Measurements from ENCODE around the gene TBCE. TPM values are rescaled to one million over a fixed set of nuclear protein-coding genes. Genes with fewer than 3 reads are reported as not detected.

TBCE gene
- polyA plus RNA-seq, 1 donor: 28.8 TPM

DNA sequence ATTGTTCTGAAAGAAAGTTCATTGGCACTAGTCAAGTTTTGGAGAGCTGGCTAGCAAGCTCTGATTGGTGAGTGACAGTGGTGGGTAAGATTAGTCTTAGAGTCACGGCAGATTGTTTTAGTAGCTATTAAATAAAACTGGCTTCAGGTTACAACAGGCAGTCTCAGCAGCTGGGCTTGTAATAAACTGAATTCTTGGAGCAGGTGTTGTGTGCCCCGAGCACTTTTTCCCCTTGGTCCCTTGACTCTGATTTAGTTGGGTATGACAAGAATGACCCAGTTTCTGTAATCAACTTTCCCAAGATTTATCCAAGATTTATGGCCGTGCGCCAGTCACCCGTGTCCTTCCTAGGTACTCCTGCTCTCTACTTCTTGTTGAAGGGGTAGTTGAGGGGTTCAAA, 40.2 kb downstream of the TBCE start:
- Histone ChIP-seq H3K4me3 (ENCODE audit: low read length) (no peak overlapping the region), H3K4me1 (ENCODE audit: control insufficient read depth, insufficient read depth, low read length) (peaks cover 5% of the 10 kb centered on the region), H3K27ac (ENCODE audit: low read length) (no peak overlapping the region), H3K9me3 (ENCODE audit: control insufficient read depth, low read depth, low read length) (no peaks in the 10 kb centered on the region), H3K36me3 (ENCODE audit: control insufficient read depth, insufficient read depth, low read length) (peaks cover 10% of the 10 kb centered on the region), H3K27me3 (ENCODE audit: control insufficient read depth, insufficient read depth, low read length) (no peaks in the 10 kb centered on the region)
- no CpG with 5 or more reads among the region's 5 CpGs for WGBS (ENCODE audit: insufficient coverage, low lambda C conversion rate)
- no peak for DNase-seq

DNA sequence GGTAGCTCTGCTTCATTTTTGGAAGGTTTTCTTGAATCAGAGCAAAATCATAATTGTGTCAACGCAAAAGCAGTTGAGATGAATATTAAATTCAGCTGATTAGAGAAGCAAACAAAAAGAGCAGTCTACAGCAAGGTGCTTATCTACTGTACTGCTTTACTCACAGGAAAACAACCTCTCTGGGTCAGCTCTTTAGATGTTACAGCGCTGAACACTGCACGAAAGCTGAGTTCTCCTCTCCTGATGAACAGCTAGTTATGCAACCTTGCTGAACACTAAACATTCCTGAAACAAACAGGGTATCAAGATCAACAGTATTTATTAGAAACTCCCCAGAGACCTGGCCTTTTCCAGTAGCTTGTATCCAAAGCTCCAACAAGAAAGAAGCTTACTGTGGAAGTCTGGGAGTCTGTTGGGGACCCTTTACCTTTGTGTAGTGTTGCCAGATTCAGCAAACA, 41.3 kb downstream of the TBCE start:
- H3K36me3 ChIP-seq (ENCODE audit: control insufficient read depth, insufficient read depth, low read length): peaks cover 2% of the 10 kb centered on the region
- peaks cover 5% of the 10 kb centered on the region for H3K4me1 ChIP-seq (ENCODE audit: control insufficient read depth, insufficient read depth, low read length)
- no peaks in the 10 kb centered on the region for H3K9me3 ChIP-seq (ENCODE audit: control insufficient read depth, low read depth, low read length)
- no peak for DNase-seq
- peak overlapping the region; percentile 43 for H3K27ac ChIP-seq (ENCODE audit: low read length)
- no peaks in the 10 kb centered on the region for H3K27me3 ChIP-seq (ENCODE audit: control insufficient read depth, insufficient read depth, low read length)
- WGBS (ENCODE audit: insufficient coverage, low lambda C conversion rate): 33% methylated on average over 1 of the region's 3 CpGs
- H3K4me3 ChIP-seq (ENCODE audit: low read length): no peak overlapping the region

DNA sequence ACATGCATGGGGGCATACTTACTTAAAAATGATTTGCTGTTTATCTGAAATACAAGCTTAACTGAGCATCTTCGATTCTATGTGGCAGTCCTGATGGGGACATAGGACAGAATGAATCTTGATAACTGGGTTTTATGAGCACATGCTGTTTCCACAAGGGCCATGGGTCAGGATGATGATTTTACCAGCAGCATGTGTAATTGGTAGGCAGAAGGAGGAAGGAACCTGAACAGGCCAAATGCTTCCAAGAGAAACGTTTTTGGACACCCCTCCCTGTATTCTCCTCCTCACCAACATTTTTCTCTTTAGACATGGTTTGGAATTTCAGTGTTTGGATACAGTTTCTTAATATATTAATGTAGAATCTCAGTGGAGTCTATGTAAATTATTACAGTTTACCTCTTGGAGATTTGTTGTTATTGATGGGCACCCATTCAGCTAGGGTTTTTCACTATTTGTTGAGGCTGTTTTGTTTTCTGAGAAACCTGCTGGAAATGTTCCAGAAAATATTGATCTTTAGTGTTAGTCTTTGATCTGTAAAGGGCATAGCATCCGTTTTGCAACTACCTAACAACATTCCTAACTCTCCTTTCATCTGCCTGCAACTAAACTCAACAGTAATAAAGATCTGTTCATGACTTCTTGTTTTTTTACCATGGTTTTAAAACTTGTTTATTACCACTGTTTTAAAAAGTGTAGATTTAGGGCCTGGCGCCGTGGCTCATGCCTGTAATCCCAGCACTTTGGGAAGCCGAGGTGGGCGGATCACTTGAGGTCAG, 42.0 kb downstream of the TBCE start:
- H3K36me3 ChIP-seq (ENCODE audit: control insufficient read depth, insufficient read depth, low read length): no peaks in the 10 kb centered on the region
- no CpG with 5 or more reads among the region's 7 CpGs for WGBS (ENCODE audit: insufficient coverage, low lambda C conversion rate)
- DNase-seq: peak; percentile 17 to 64
- peaks cover 5% of the 10 kb centered on the region for H3K4me1 ChIP-seq (ENCODE audit: control insufficient read depth, insufficient read depth, low read length)
- H3K27me3 ChIP-seq (ENCODE audit: control insufficient read depth, insufficient read depth, low read length): no peaks in the 10 kb centered on the region
- peak overlapping the region; percentile 43 for H3K27ac ChIP-seq (ENCODE audit: low read length)
- H3K9me3 ChIP-seq (ENCODE audit: control insufficient read depth, low read depth, low read length): no peaks in the 10 kb centered on the region
- H3K4me3 ChIP-seq (ENCODE audit: low read length): no peak overlapping the region

DNA sequence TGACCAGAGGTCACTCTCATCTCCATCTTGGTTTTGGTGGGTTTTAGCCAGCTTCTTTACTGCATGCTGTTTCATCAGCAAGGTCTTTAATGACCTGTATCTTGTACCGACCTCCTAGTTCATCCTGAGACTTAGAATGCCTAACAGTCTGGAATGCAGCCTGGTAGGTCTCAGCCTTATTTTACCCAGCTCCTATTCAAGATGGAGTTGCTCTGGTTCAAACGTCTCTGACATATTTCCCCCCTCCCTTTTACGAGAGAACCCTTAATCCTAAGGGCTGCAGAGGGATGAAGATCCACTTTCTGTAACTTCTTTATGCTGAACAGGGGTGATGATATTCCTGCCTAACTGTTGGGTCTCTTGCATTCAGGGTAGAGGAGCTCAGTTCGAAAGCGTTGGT, 43.2 kb downstream of the TBCE start:
- H3K4me1 ChIP-seq (ENCODE audit: control insufficient read depth, insufficient read depth, low read length): peaks cover 5% of the 10 kb centered on the region
- no peaks in the 10 kb centered on the region for H3K27me3 ChIP-seq (ENCODE audit: control insufficient read depth, insufficient read depth, low read length)
- WGBS (ENCODE audit: insufficient coverage, low lambda C conversion rate): 83% methylated on average over 1 of the region's 5 CpGs
- no peak overlapping the region for H3K27ac ChIP-seq (ENCODE audit: low read length)
- no peaks in the 10 kb centered on the region for H3K9me3 ChIP-seq (ENCODE audit: control insufficient read depth, low read depth, low read length)
- DNase-seq: no peak
- peaks cover 2% of the 10 kb centered on the region for H3K36me3 ChIP-seq (ENCODE audit: control insufficient read depth, insufficient read depth, low read length)
- H3K4me3 ChIP-seq (ENCODE audit: low read length): no peak overlapping the region

DNA sequence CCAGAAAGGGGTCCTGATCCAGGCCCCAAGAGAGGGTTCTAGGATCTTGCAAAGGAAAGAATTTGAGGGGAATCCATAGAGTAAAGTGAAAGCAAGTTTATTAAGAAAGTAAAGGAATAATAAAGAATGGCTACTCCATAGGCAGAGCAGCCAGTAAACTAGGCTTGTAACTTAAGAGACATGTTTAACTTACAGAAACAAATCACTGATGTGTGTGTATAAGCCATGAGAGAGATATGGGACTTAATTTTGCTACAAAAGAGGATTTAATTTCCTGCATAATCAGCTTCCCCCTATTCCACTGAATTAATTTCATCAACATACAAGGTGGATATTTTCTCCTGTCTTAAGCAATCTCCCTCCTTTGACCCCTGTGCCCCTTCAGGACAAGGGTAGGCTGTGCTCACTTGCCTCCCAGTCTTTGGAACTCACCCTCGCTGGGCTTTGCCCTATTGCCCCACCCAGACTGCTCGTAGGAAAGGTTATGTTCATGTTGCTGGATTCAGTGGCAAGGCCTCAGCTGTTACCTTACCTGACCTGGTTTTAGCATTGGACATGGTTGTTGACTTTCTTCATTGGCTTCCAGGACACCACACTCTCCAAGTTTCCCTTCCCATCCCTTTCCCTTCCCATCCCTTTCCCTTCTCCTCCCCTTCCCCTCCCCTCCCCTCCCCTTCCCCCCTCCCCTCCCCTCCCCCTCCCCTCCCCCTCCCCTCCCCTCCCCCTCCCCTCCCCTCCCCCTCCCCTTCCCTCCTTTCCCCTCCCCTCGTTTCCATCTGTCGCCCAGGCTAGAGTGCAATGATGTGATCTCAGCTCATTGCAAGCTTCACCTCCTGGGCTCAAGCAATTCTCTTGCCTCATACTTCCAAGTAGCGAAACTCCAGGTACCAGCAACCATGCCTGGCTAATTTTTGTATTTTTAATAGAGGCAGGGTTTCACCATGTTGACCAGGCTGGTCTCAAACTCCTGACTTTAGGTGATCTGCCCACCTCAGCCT, 44.6 kb downstream of the TBCE start:
- H3K9me3 ChIP-seq (ENCODE audit: control insufficient read depth, low read depth, low read length): no peaks in the 10 kb centered on the region
- no CpG with 5 or more reads among the region's 5 CpGs for WGBS (ENCODE audit: insufficient coverage, low lambda C conversion rate)

DNA sequence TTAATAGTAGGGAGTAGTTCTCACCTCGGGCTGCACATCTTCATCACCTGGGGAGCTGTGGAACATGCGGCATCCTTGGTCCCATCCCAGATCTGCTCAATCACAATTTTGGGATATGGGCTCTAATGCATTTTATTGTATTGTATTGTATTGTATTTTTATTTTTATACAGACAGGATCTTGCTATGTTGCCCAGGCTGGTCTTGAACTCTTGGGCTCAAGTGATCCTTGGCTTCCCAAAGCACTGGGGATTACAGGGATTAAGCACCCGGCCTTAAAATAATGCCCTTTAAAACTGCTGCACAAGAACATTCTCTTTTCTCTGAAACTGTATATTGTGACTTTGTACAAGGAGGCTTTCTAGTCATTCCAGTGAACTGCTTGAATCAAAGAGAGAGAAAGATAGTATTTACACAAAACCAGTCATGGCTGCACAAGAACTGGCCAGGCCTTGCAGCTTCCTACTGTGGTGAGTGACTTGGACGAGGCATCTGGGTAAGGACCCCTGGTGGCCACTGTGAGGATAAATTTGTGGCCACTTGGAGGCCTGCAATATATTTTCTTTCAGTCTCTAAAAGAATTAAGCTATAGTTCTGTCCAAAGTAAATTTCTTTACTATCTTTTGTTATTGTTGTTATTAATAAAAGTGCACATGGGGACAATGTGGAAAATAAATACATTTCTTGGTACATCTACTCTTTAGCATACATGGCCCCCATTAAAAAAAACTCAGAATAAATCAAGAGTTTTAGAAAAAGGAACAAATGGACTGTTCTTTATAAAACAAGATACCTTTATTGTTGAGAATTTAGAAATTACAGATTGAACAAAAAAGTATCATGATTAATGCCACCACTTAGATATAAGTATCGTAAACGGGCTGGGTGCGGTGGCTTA, 48.0 kb downstream of the TBCE start:
- Histone ChIP-seq H3K27ac (ENCODE audit: low read length) (no peak overlapping the region), H3K36me3 (ENCODE audit: control insufficient read depth, insufficient read depth, low read length) (peaks cover 11% of the 10 kb centered on the region), H3K4me3 (ENCODE audit: low read length) (no peak overlapping the region), H3K4me1 (ENCODE audit: control insufficient read depth, insufficient read depth, low read length) (no peaks in the 10 kb centered on the region), H3K27me3 (ENCODE audit: control insufficient read depth, insufficient read depth, low read length) (no peaks in the 10 kb centered on the region), H3K9me3 (ENCODE audit: control insufficient read depth, low read depth, low read length) (no peaks in the 10 kb centered on the region)
- WGBS (ENCODE audit: insufficient coverage, low lambda C conversion rate): no CpG with 5 or more reads among the region's 7 CpGs
- peak; percentile 37 to 49 for DNase-seq

More for the DNA sequence above, 44.6 kb downstream of the TBCE start:
- Histone ChIP-seq H3K4me1 (ENCODE audit: control insufficient read depth, insufficient read depth, low read length) (peaks cover 5% of the 10 kb centered on the region), H3K4me3 (ENCODE audit: low read length) (no peak overlapping the region), H3K27me3 (ENCODE audit: control insufficient read depth, insufficient read depth, low read length) (no peaks in the 10 kb centered on the region), H3K36me3 (ENCODE audit: control insufficient read depth, insufficient read depth, low read length) (peaks cover 2% of the 10 kb centered on the region), H3K27ac (ENCODE audit: low read length) (no peak overlapping the region)
- peak; percentile 28 to 58 for DNase-seq

DNA sequence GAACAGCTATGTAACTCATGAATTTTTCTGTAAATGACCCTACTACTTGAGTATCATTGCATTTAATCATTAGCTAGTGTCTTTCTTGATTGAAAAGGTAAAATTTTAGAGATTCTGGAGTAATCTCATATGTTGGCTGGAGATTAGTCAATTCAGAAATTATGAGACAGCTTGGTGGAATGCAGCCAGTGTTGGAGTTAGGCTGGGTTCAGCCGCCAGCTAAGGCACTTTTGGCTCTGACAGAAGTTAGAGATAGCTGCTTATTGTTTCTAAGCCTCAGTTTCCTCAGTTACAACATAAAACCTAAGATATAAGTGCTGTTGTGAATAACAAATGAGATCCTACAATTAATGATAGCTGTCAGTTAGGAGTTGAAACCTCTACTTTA, 49.4 kb downstream of the TBCE start:
- no peak for DNase-seq
- WGBS (ENCODE audit: insufficient coverage, low lambda C conversion rate): no CpG with 5 or more reads among the region's 1 CpG
- H3K36me3 ChIP-seq (ENCODE audit: control insufficient read depth, insufficient read depth, low read length): peaks cover 11% of the 10 kb centered on the region
- H3K4me3 ChIP-seq (ENCODE audit: low read length): no peak overlapping the region
- H3K27ac ChIP-seq (ENCODE audit: low read length): no peak overlapping the region
- no peaks in the 10 kb centered on the region for H3K27me3 ChIP-seq (ENCODE audit: control insufficient read depth, insufficient read depth, low read length)
- no peaks in the 10 kb centered on the region for H3K4me1 ChIP-seq (ENCODE audit: control insufficient read depth, insufficient read depth, low read length)
- no peaks in the 10 kb centered on the region for H3K9me3 ChIP-seq (ENCODE audit: control insufficient read depth, low read depth, low read length)

DNA sequence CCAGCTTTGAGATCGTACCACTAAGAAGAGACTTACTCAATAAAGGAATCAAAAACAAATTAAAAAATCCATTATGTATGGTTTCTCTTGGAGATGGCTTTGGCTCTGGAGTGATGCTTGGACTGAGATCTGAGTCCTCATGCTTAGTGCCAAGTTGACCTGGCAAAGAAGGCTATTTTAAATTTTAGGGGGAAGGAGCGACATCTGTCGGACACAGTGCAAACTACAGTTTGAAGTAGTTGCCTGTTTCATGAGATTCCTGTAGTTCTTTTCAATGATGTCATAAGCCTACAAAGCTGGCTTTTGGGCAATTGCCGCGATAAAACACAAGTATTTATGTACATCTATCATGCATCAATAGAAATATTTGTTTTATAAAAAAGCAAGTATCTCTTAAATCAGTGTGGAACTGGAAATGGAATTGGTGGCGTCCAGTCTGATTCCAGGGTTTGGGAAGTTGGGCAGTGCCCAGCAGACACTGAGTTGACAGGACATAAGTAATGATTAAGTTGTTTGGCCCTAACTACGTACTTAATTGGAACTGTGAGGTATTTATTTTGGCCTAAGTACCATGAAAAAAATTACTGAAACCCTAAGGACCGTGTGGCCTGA, 50.0 kb downstream of the TBCE start:
- Histone ChIP-seq H3K36me3 (ENCODE audit: control insufficient read depth, insufficient read depth, low read length) (peaks cover 13% of the 10 kb centered on the region), H3K27ac (ENCODE audit: low read length) (no peak overlapping the region), H3K4me3 (ENCODE audit: low read length) (no peak overlapping the region), H3K27me3 (ENCODE audit: control insufficient read depth, insufficient read depth, low read length) (no peaks in the 10 kb centered on the region), H3K9me3 (ENCODE audit: control insufficient read depth, low read depth, low read length) (no peaks in the 10 kb centered on the region), H3K4me1 (ENCODE audit: control insufficient read depth, insufficient read depth, low read length) (no peaks in the 10 kb centered on the region)
- DNase-seq: peak; percentile 32 to 43
- 0% methylated on average over 1 of the region's 8 CpGs for WGBS (ENCODE audit: insufficient coverage, low lambda C conversion rate)

DNA sequence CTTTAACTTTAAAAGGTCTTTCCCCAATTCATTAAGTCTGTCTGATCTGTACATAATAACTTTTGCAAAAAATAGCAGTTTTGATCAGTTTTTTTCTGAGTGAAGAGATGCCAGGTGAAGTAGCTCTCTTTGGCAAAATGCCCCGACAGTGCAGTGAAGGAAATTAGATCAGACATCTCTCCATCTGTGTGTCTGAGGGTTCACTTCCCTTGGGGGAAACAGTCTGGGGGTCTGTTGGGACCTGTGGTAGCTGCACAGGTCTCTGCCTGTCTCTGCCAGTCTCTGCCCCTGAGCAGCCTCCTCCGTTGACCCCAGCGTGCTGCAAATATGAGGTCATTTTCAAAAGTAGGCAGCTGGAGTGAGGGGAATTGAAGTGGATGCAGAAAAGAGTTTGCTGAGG, 54.5 kb downstream of the TBCE start:
- H3K4me3 ChIP-seq (ENCODE audit: low read length): no peak overlapping the region
- no peaks in the 10 kb centered on the region for H3K4me1 ChIP-seq (ENCODE audit: control insufficient read depth, insufficient read depth, low read length)
- peaks cover 11% of the 10 kb centered on the region for H3K36me3 ChIP-seq (ENCODE audit: control insufficient read depth, insufficient read depth, low read length)
- no peak overlapping the region for H3K27ac ChIP-seq (ENCODE audit: low read length)
- no peaks in the 10 kb centered on the region for H3K27me3 ChIP-seq (ENCODE audit: control insufficient read depth, insufficient read depth, low read length)
- WGBS (ENCODE audit: insufficient coverage, low lambda C conversion rate): no CpG with 5 or more reads among the region's 3 CpGs
- no peak for DNase-seq
- H3K9me3 ChIP-seq (ENCODE audit: control insufficient read depth, low read depth, low read length): no peaks in the 10 kb centered on the region
